GM18909 (cell line): ENCODE data around the gene SPATA33.
"Not testable (repeated sequence)": the region's sequence is repeated elsewhere in the genome, so short reads cannot be mapped to it uniquely, and the experiment has no call there.

ENCODE experiments used
- ATAC-seq: cut with Tn5 transposase; IDR thresholded peaks from one replicate; pipeline ENCODE4 v1.9.1; 2021; ENCODE audit warnings: mild to moderate bottlenecking; ENCODE audit not compliant: unreplicated experiment, poor library complexity

SPATA33 gene

GRCh38 chr16:89624777-89625761, 32.6 kb upstream of the SPATA33 start:
- no peak for ATAC-seq

DNA sequence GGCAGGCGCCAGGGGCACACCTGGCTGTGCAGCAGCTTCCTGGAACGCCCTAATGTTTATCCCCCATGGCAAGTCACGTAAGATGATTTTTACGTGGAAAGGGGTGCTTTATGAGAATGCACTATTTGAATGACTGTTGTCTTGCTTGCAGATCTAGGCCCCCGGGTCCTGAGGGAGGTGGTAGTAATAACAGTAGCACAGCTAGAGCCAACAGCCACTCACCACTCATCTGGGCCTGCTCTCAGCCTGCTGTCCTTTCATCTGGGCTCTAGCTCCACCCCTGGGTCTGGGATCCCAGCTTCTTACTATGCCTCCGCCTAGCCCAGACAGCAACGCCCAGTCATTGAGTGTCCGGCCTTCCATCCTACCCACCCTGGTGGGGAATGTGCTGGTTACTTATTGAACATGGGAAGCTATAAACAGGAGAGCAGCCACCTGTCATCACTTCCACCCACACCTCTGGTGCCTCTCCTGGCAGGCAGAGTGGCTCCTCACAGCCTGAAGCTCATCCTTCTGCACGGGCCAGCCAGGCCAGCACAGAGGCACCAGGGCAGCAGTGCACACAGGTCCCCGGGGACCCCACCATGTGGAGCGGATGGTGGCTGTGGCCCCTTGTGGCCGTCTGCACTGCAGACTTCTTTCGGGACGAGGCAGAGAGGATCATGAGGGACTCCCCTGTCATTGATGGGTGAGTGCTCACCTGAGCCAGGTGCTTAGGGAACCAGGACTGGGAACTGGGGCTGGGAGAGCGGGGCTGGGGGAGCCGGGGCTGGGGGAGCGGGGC, 27.6 kb upstream of the SPATA33 start:
- ATAC-seq = no peak

DNA sequence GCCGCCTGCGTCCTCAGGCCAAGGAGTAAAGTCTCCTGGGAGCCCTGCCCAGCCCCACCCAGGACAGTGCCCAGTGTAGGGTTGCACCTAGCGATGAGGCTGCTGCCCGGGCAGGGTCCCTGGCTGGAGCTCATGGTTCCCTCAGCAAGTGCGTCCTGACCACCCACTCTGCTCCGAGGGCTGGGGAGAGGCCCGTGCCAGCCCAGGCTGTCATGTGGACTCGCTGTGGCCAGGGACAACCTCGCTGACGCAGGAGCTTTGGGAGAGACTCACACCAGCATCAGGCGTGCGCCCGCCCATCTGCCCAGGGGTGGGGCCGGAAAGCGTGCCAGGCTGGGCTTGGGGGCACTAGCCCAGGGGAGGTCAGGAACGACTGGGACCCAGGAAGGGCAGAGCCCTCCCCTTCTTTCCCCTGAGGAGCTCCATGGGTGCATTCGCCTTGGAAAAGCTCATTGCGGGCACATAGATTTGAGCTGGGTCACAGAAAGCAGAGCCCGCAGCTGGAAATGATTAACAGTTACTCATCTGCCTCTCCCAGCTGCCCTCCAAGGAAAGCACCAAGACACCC, 24.5 kb upstream of the SPATA33 start:
- ATAC-seq = no peak

DNA sequence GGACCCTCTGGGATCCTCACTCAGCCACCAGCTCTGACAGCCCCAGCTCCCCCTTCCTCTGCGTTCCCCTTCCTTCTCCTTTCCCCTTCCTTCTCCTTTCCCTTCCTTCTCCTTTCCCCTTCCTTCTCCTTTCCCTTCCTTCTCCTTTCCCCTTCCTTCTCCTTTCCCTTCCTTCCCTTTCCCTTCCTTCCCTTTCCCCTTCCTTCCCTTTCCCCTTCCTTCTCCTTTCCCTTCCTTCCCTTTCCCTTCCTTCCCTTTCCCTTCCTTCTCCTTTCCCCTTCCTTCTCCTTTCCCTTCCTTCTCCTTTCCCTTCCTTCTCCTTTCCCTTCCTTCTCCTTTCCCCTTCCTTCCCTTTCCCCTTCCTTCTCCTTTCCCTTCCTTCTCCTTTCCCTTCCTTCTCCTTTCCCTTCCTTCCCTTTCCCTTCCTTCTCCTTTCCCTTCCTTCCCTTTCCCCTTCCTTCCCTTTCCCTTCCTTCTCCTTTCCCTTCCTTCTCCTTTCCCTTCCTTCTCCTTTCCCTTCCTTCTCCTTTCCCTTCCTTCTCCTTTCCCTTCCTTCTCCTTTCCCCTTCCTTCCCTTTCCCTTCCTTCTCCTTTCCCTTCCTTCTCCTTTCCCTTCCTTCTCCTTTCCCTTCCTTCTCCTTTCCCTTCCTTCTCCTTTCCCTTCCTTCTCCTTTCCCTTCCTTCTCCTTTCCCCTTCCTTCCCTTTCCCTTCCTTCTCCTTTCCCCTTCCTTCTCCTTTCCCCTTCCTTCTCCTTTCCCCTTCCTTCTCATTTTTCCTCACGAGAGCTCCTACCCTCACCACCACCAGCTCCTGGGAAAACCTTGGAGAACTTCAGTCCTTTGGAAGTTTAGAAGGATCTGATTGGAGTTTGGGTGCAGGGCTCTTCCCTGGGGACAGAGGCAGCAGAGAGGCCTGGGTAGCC, 22.9 kb upstream of the SPATA33 start:
- not testable (repeated sequence) for ATAC-seq

GRCh38 chr16:89636663-89637062, 21.0 kb upstream of the SPATA33 start:
- no peak for ATAC-seq

GRCh38 chr16:89637379-89637778, 20.3 kb upstream of the SPATA33 start:
- no peak for ATAC-seq

GRCh38 chr16:89638455-89638854, 19.2 kb upstream of the SPATA33 start:
- ATAC-seq = no peak

DNA sequence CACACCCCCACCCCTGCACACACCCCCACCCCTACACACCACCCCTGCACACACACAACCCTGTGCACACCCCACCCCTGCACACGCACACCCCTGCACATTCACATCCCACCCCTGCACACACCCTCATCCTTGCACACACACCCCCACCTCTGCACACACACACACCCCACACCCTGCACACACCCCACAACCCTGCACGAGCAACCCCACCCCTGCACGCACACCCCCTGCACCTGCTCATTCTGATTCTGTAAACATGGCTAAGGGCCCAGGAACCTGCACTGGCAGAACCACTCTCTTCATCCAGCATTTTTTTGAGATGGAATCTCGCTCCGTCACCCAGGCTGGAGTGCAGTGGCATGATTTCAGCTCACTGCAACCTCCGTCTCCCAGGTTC, 18.3 kb upstream of the SPATA33 start:
- no peak for ATAC-seq

GRCh38 chr16:89641458-89642119, 16.0 kb upstream of the SPATA33 start:
- no peak for ATAC-seq

- ATAC-seq = no peak
Observed at GRCh38 chr16:89642574-89642973, 15.1 kb upstream of the SPATA33 start.

GRCh38 chr16:89643769-89644300, 13.8 kb upstream of the SPATA33 start:
- ATAC-seq = no peak

GRCh38 chr16:89645122-89645521, 12.5 kb upstream of the SPATA33 start:
- ATAC-seq = no peak

DNA sequence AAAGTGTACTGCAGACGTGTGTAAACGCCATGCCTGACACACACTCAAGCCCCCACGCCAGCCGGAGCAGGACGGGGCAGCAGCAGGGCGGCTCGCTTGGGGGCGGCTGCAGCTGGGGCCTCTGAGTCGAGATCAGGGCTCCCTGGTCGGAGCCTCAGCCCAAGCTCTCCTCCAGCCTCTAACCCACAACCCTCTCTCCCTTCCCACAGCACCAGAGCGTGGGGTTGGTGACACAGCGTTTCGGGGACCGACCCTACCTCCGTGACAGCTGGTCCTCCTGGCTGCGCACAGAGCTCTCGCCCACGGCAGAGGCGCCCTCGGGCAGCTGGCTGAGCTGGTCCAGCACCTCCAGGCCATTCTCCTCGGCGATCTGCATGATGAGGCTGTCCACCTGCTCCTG, 11.4 kb upstream of the SPATA33 start:
- no peak for ATAC-seq

DNA sequence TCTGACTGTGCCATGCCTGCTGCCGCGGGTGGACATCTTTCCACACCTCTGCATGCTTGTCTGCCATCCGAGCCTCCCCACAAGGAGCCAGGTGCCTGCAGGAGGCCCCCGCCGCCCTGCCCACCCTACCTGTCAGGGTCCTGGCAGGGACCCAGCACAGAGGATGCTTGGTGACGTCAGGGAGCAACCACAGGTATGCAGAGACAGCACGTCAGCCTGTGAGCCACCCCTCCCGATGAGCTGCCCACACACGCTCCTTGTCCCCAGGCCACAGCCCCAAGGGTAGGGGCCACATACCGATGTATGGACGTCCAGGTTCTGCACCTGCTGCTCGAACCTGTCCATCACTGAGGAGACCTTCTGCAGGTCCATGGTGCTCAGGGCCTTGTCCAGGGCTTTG, 10.7 kb upstream of the SPATA33 start:
- ATAC-seq = no peak

DNA sequence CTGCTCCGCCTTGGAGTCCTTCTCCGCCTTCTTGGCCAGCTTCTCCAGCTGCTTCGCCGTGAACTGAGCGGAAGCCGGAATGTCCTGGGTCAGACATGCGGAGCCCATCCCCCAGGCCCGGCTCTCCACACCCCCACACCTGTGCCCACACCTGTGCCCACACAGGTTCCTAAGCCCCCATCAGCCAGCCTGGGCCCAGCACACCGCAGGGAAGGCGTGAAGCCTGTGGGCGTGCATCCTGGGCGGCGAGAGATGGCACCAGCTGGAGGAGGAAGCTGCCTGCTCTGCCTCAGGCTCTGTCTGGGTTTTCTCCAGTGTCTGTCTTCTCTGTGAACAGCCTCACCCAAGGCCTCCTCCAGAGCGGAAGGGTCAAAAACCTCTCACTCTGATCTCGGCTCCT, 6.1 kb upstream of the SPATA33 start:
- no peak for ATAC-seq

- no peak for ATAC-seq
Observed at GRCh38 chr16:89653656-89654295, 3.9 kb upstream of the SPATA33 start.

DNA sequence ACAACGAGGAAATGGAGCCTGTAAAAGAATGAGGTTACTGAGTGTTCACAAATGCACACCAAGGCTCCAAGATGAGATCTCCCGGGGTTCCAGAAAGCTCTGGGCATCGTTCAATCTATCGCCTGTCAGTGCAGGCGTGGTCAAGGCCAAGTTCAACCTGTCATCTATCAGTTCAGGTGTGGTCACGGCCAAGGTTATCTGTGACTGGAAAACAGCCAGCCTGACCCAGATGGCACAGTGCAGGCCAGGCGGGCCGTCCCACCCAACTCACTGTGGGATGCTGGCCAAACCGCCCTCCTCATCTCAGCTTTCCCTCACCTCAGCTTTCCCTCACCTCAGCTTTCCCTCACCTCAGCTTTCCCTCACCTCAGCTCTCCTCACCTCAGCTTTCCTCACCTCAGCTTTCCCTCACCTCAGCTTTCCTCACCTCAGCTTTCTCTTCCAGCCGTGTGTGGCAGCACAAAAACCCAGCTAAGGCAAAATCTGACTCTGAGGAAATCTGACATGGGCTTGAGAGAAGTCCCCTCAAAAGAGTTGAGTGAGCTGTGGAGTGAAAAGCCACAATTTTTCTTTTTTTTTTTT, 2.5 kb upstream of the SPATA33 start:
- no peak for ATAC-seq

- no peak for ATAC-seq
Observed at GRCh38 chr16:89656435-89657121, 1.1 kb upstream of the SPATA33 start.
